Esophagus squamous epithelium (tissue), 5 donors: ENCODE measurements around the gene PLA2R1. TPM values are rescaled to one million over a fixed set of nuclear protein-coding genes. Genes with fewer than 3 reads are reported as not detected.
A peak's percentile ranks its signal among the peaks of the same experiment; 100 is the strongest.

ENCODE experiments used
- DNase-seq: peaks from one replicate; lab custom pipeline; 2025; lab: John Stamatoyannopoulos, UW
- H3K27ac ChIP-seq, 4 donors: fragments of 200-600 bp; sonication (generic); one replicate each; pipeline ENCODE4 v1.5.1; 2016 to 2019; ENCODE audit warnings: mild to moderate bottlenecking in 1 of 4
- H3K27me3 ChIP-seq, 4 donors: fragments of 200-600 bp; sonication (generic); 1 replicate in 3 of 4; 2 replicates in 1 of 4; pipeline versions ENCODE4 v1.5.1 to v1.6.0; 2017 to 2021; ENCODE audit warnings: antibody characterized with exemption in 1 of 4
- H3K36me3 ChIP-seq, 3 donors: fragments of 200-600 bp; sonication (generic); one replicate each; pipeline ENCODE4 v1.5.1; 2016 to 2019
- H3K4me1 ChIP-seq, 3 donors: fragments of 200-600 bp; sonication (generic); one replicate each; pipeline ENCODE4 v1.5.1; 2017 to 2019
- H3K4me3 ChIP-seq, 4 donors: fragments of 200-600 bp; sonication (generic); 1 replicate in 3 of 4; 2 replicates in 1 of 4; pipeline ENCODE4 v1.5.1; 2016 to 2019; ENCODE audit warnings: mild to moderate bottlenecking in 2 of 4, moderate library complexity in 1 of 4
- H3K9me3 ChIP-seq, 3 donors: fragments of 200-600 bp; sonication (generic); one replicate each; pipeline ENCODE4 v1.5.1; 2016 to 2019
- CTCF ChIP-seq, 6 experiments: fragments of 450-650 bp in 4 of 6; fragments of 200-600 bp in 2 of 6; sonication (generic) in 2 of 6; IDR thresholded peaks; one replicate each; pipeline ENCODE4 v1.5.1; 2016 to 2019; ENCODE audit warnings: antibody characterized with exemption in 6 of 6, mild to moderate bottlenecking in 4 of 6, moderate library complexity in 4 of 6
- POLR2A ChIP-seq, 4 donors: fragments of 450-650 bp; IDR thresholded peaks; one replicate each; pipeline ENCODE4 v1.6.1; 2017; ENCODE audit warnings: antibody characterized with exemption in 4 of 4, mild to moderate bottlenecking in 4 of 4, moderate library complexity in 3 of 4
- WGBS, 2 donors: methylation state at CpG; one replicate each; pipeline ENCODE4 v1.1.5; 2018; 5-methylcytosine and 5-hydroxymethylcytosine counted together
- intact Hi-C: fragments of 100-400 bp; cut with DNase I; formaldehyde crosslinking; loops from one replicate; pipeline ENCODE4 v1.15.0; 2022
- total RNA-seq, 4 donors: library from RNA; depleted of rRNA; stranded (reverse); fragments of >200 nt; gene quantifications; one replicate each; pipeline ENCODE4 v1.1.0, GENCODE V29; 2016
- donor health status: DM: yes; HTN: yes; CAD: no.

PLA2R1 gene
- total RNA-seq, 4 donors from 2014 or later = 9.2 to 18.9 (median 12.3) TPM

DNA sequence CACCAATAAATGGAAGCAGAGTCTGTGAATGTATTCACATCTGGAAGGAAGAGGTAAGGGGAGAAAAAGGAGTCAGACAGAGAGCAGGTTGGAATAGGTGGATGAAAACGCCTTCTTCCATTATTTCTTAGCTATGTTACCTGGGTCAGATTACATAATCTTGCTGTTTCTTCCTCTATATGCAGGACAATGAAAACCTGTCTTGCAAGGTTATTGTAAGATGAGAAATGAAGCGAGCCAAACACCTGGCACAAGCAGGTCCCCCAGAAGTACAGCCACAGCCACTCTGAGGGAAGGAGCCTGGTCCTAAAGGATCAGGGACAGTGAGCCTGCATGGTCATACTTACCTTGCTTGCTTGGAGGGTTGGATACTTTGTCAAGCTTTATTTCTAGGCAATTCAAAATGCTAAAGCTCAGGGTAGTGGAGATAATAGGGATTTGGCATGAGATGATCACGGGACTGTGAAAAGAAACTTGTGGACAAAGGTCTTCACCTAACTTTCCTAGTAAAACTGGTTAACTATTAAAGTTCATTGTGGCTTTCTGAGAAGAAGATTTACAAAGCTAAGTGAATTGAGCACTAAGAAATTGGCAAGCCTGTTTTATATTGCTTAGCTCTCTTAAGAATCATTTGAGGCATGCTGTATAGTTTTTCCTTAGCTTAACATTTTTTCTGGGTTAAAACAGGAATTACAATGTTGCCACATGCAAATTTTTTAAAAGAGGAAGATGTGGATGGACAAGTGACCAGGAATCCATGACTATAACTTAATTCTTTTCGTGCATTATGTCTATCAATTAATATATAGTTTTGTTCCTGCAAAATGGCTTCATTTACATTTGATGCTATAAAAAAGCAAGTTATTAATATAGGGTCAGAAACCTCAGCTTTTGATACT lies 15.7 kb upstream of the PLA2R1 start:
- intact Hi-C loops = no loop called here
- 42 to 48% methylated on average over 4 of the region's 4 CpGs for WGBS, 2 donors
- Histone ChIP-seq H3K4me3 (no peak overlapping the region), H3K4me1 (peaks cover 0 to 49% (median 9%) of the 10 kb centered on the region in 3 donors), H3K27ac (peak overlapping the region in 3 of 4 donors; percentile 20 to 54 (median 31)), H3K9me3 (no peaks in the 10 kb centered on the region), H3K27me3 (no peaks in the 10 kb centered on the region), H3K36me3 (no peaks in the 10 kb centered on the region)
- no peak for DNase-seq
- TF ChIP-seq CTCF (IDR thresholded peaks at IDR 0.05) (no peak), POLR2A (IDR thresholded peaks at IDR 0.05) (no peak)

- H3K9me3 ChIP-seq = no peaks in the 10 kb centered on the region
- TF ChIP-seq CTCF (IDR thresholded peaks at IDR 0.05) (no peak), POLR2A (IDR thresholded peaks at IDR 0.05) (no peak)
- H3K4me1 ChIP-seq = peaks cover 0 to 42% (median 9%) of the 10 kb centered on the region in 3 donors
- H3K4me3 ChIP-seq = no peak overlapping the region
- peak overlapping the region in 3 of 4 donors; percentile 20 to 54 (median 31) for H3K27ac ChIP-seq
- no peak for DNase-seq
- 64 to 69% methylated on average over 3 to 4 of the region's 4 CpGs for WGBS, 2 donors
- intact Hi-C loops = no loop called here
- no peaks in the 10 kb centered on the region for H3K36me3 ChIP-seq
- H3K27me3 ChIP-seq = no peaks in the 10 kb centered on the region
Observed at GRCh38 chr2:160076914-160077313, 14.5 kb upstream of the PLA2R1 start.

GRCh38 chr2:160076241-160076640 lies 13.8 kb upstream of the PLA2R1 start:
- TF ChIP-seq POLR2A (IDR thresholded peaks at IDR 0.05) = no peak
- no peak for TF ChIP-seq CTCF (IDR thresholded peaks at IDR 0.05)
- H3K36me3 ChIP-seq = no peaks in the 10 kb centered on the region
- no peak overlapping the region for H3K4me3 ChIP-seq
- no peaks in the 10 kb centered on the region for H3K27me3 ChIP-seq
- H3K27ac ChIP-seq = no peak overlapping the region
- peaks cover 0 to 42% (median 9%) of the 10 kb centered on the region in 3 donors for H3K4me1 ChIP-seq
- intact Hi-C loops = no loop called here
- WGBS, 2 donors = 93 to 97% methylated on average over 2 of the region's 2 CpGs
- H3K9me3 ChIP-seq = no peaks in the 10 kb centered on the region
- no peak for DNase-seq

DNA sequence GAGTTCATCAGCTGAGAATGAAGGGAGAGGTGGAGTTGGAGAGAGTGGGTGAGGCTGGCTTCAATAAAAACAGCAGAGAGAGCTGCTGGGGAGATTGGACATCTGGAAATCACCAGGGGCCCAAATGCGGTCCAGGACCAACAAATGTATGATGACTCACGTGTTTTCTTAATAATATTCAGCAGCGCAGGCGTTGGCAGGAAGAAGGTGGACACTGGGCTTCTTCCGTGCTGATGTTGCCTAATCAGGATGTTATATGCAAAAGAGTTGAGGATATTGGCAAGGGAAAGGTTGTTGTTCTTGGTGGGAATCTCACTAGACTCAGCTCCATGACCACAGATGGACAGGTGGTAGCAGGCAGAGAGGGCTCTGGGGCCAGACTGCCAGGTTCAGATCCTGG lies 12.8 kb upstream of the PLA2R1 start:
- no peak for TF ChIP-seq CTCF (IDR thresholded peaks at IDR 0.05)
- no peak for TF ChIP-seq POLR2A (IDR thresholded peaks at IDR 0.05)
- no peaks in the 10 kb centered on the region for H3K9me3 ChIP-seq
- H3K27ac ChIP-seq = no peak overlapping the region
- no peaks in the 10 kb centered on the region for H3K27me3 ChIP-seq
- 66 to 73% methylated on average over 5 of the region's 5 CpGs for WGBS, 2 donors
- intact Hi-C loops = no loop called here
- DNase-seq = no peak
- H3K4me3 ChIP-seq = no peak overlapping the region
- no peaks in the 10 kb centered on the region for H3K36me3 ChIP-seq
- peaks cover 0 to 42% (median 9%) of the 10 kb centered on the region in 3 donors for H3K4me1 ChIP-seq

- no peak for TF ChIP-seq CTCF (IDR thresholded peaks at IDR 0.05)
- no peak for TF ChIP-seq POLR2A (IDR thresholded peaks at IDR 0.05)
- no peaks in the 10 kb centered on the region for H3K27me3 ChIP-seq
- H3K4me1 ChIP-seq = peaks cover 0 to 32% (median 9%) of the 10 kb centered on the region in 3 donors
- no peaks in the 10 kb centered on the region for H3K36me3 ChIP-seq
- intact Hi-C loops = no loop called here
- DNase-seq = no peak
- H3K4me3 ChIP-seq = no peak overlapping the region
- 58 to 61% methylated on average over 2 of the region's 2 CpGs for WGBS, 2 donors
- H3K9me3 ChIP-seq = no peaks in the 10 kb centered on the region
- no peak overlapping the region for H3K27ac ChIP-seq
Observed at GRCh38 chr2:160073284-160073888, 11.0 kb upstream of the PLA2R1 start.
